Adrenal gland (tissue), 12 donors: Measurements from ENCODE around the gene PSAT1. TPM values are rescaled to one million over a fixed set of nuclear protein-coding genes. Genes with fewer than 3 reads are reported as not detected.

Source experiments
- DNase-seq, 7 donors: peaks; one replicate each; pipeline ENCODE4 v3.0.0-alpha.2; 2019 to 2020
- H3K27ac ChIP-seq, 5 donors: fragments of 200-600 bp; sonication (generic) in 4 of 5; 1 replicate in 3 of 5; 2 replicates in 2 of 5; pipeline versions ENCODE4 v1.5.1 to v1.8.0; 2016 to 2020; ENCODE audit warnings: mild to moderate bottlenecking in 1 of 5
- H3K27me3 ChIP-seq: fragments of 200-600 bp; 2 replicates; pipeline ENCODE4 v1.8.0; 2021
- H3K36me3 ChIP-seq, 2 donors: fragments of 200-600 bp; replicated peaks in 1 of 2; 1 replicate in 1 of 2; 2 replicates in 1 of 2; pipeline versions ENCODE4 v1.5.1 to v1.8.0; 2018 to 2022
- H3K4me1 ChIP-seq, 2 donors: fragments of 200-600 bp; replicated peaks in 1 of 2; 1 replicate in 1 of 2; 2 replicates in 1 of 2; pipeline versions ENCODE4 v1.5.1 to v1.8.0; 2018 to 2021
- H3K4me3 ChIP-seq, 4 donors: fragments of 200-600 bp; sonication (generic) in 3 of 4; one replicate each; pipeline ENCODE4 v1.5.1; 2016 to 2018
- H3K9me3 ChIP-seq, 3 donors: fragments of 200-600 bp; sonication (generic) in 1 of 3; replicated peaks in 1 of 3; 1 replicate in 2 of 3; 2 replicates in 1 of 3; pipeline versions ENCODE4 v1.5.1 to v1.8.0; 2016 to 2021
- POLR2A ChIP-seq, 2 donors: fragments of 450-650 bp; IDR thresholded peaks; one replicate each; pipeline ENCODE4 v1.6.1; 2017; ENCODE audit warnings: antibody characterized with exemption in 2 of 2, mild to moderate bottlenecking in 2 of 2, moderate library complexity in 1 of 2
- WGBS, 4 donors: extraction: QIAGEN DNeasy Blood & Tissue Kit in 2 of 4; methylation state at CpG; one replicate each; pipeline versions ENCODE4 v1.1.5 to v1.1.7; 2013 to 2017; 5-methylcytosine and 5-hydroxymethylcytosine counted together
- intact Hi-C, 2 donors: fragments of 100-400 bp; cut with DNase I; formaldehyde crosslinking; loops; one replicate each; pipeline versions ENCODE4 v1.14.1 to v1.15.0; 2022 to 2023
- polyA plus RNA-seq, 3 donors: library from polyadenylated mRNA; stranded (reverse); fragments of 200-250 nt in 2 of 3; fragments of 350-450 nt in 1 of 3; fragmentation: Illumina TruSeq in 1 of 3; extraction: RNeasy Lipid Tissue Mini Kit (QIAGEN cat#74804) in 1 of 3; gene quantifications; one replicate each; pipeline ENCODE4 v1.2.3, GENCODE V29; 2013 to 2014
- total RNA-seq, 9 donors: library from RNA; depleted of rRNA in 4 of 9; stranded (reverse); fragments of >200 nt in 4 of 9; fragments of 120-200 nt in 1 of 9; fragmentation: NEBNext Ultra II Directional in 1 of 9; extraction: Animal tissue kit (Norgen Biotek cat#: 25700) in 1 of 9; gene quantifications; one replicate each; pipeline versions ENCODE4 v1.1.0 to v1.2.4, GENCODE V29; 2013 to 2023
- TF ChIP-seq, protein P1 (sequence below), 6 experiments: fragments of 450-650 bp in 4 of 6; fragments of 200-600 bp in 2 of 6; sonication (generic) in 1 of 6; IDR thresholded peaks; 1 replicate in 5 of 6; 2 replicates in 1 of 6; pipeline versions ENCODE4 v1.5.1 to v1.8.0; 2016 to 2021; ENCODE audit warnings: antibody characterized with exemption in 6 of 6, mild to moderate bottlenecking in 2 of 6, moderate library complexity in 1 of 6
- donor health status: healthy with polysubstance abuse.
- donor health status: Bipolar disorder and iron deficiency.
- donor health status: DM: yes; HTN: yes; CAD: no.
- donor health status: DM: no; HTN: no; CAD: no.
- donor health status: DM: no; HTN: no; CAD: no.
- donor health status: DM: yes; HTN: yes; CAD: no.

PSAT1 gene
- total and polyA plus RNA-seq, 12 donors = 20.5 to 168 (median 73.1) TPM

DNA sequence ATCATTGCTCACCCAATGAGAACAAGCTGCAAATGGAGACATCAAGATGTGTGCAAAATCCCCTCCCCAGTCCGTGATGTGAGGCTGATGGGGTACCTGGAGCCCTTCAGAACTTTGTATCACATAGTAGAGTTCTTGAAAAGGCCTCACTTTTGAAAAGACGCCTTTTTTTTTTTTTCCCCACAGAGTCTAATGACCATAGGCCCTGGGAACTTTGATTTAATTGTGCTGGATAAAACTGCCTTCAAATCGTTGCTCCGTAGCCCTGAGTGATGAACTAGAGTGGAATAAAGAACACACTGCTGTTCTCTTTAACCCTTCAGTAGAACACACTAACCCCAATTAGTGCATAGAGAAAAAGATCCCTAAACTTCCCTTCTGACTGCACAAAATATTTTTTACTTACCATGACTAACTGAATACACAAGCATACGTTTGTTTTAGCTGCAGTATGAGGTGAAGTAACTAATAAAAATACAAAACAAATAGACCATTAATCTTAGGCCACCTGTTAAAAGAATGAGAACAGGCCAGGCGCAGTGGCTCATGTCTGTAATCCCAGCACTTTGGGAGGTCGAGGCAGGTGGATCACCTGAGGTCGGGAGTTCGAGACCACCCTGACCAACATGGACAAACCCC, 15.1 kb downstream of the PSAT1 start:
- DNase-seq = no peak
- Histone ChIP-seq H3K36me3 (peaks cover 0 to 19% of the 10 kb centered on the region in 2 donors), H3K4me1 (no peaks in the 10 kb centered on the region), H3K27ac (no peak overlapping the region), H3K9me3 (no peaks in the 10 kb centered on the region), H3K27me3 (no peaks in the 10 kb centered on the region), H3K4me3 (no peak overlapping the region)
- WGBS, 4 donors = 64 to 87% (median 76%) methylated on average over 9 of the region's 9 CpGs
- no peak for TF ChIP-seq POLR2A (IDR thresholded peaks at IDR 0.05)
- TF ChIP-seq, protein P1, sequence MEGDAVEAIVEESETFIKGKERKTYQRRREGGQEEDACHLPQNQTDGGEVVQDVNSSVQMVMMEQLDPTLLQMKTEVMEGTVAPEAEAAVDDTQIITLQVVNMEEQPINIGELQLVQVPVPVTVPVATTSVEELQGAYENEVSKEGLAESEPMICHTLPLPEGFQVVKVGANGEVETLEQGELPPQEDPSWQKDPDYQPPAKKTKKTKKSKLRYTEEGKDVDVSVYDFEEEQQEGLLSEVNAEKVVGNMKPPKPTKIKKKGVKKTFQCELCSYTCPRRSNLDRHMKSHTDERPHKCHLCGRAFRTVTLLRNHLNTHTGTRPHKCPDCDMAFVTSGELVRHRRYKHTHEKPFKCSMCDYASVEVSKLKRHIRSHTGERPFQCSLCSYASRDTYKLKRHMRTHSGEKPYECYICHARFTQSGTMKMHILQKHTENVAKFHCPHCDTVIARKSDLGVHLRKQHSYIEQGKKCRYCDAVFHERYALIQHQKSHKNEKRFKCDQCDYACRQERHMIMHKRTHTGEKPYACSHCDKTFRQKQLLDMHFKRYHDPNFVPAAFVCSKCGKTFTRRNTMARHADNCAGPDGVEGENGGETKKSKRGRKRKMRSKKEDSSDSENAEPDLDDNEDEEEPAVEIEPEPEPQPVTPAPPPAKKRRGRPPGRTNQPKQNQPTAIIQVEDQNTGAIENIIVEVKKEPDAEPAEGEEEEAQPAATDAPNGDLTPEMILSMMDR (IDR thresholded peaks at IDR 0.05) = no peak
- intact Hi-C loops = no loop called here

DNA sequence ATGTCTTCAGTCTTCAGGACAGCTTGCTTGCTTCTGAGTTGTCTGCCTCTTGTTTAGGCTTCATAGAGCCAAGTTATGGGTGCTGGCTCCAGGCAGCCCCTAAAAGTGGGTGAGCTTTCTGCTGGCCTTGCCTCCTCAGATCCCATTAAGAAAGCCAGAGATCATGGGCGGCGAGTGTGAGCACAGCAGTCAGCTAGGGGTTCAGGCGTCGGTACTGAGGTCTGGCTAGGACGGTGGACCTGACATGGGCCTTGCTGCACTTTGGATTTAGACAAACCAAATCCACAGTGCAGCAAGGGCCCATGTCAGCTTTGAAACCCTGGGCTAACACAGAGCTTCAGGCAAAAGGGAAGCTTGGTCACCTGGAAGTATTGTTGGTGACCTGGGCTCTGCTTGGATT, 17.6 kb downstream of the PSAT1 start:
- TF ChIP-seq, protein P1 (IDR thresholded peaks at IDR 0.05) = no peak
- no peak for TF ChIP-seq POLR2A (IDR thresholded peaks at IDR 0.05)
- intact Hi-C loops = no loop called here
- Histone ChIP-seq H3K27me3 (no peaks in the 10 kb centered on the region), H3K4me1 (no peaks in the 10 kb centered on the region), H3K9me3 (no peaks in the 10 kb centered on the region), H3K36me3 (peaks cover 0 to 18% of the 10 kb centered on the region in 2 donors), H3K4me3 (no peak overlapping the region), H3K27ac (no peak overlapping the region)
- peak in 1 of 7 donors; percentile 24 for DNase-seq
- 90 to 96% (median 94%) methylated on average over 4 to 5 of the region's 5 CpGs for WGBS, 4 donors

DNA sequence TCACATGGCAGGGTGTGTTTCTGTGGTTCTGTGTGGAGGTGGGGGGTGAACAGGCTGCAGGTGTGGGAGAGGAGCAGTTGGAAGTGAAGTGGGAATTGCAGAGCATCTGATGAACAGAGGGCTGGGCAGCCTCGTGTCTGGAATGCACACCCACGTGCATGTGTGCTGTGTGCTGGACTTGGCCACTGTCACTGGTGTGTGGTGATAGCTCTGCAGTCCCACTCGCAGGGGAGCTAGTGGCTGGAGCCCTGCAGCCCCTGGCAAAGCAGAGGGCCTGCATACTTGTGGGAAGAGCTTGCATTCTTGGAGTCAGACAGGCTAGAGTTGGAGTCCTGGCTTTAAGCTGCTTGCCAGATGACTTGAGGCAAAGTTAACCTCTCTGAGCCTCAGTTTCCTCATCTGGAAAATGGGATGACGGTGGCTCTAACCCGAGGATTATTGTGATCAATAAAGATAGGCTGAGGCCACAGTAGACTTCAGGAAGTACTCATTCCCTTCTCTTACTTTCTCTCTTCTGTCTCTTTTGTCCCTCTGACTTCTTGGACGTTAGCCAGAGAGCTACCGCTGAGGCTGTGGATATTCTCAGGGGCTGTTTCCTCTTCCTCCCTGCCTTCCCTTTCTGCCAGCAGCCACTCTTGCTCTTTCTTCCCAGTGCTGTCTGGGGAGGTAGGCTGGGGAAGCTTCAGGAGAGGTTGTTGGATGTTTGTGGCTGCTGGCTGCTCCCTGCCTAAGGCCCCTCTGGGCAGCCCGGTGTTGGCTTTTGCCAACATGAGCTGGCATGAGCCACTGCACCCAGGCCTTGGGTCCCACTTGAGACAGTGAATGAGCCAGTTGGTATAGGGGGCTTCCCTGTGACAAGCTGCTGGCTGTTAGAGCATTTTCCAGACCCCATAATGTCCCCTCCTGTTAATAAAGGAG, 18.3 kb downstream of the PSAT1 start:
- 59 to 63% (median 62%) methylated on average over 5 to 8 of the region's 8 CpGs for WGBS, 4 donors
- Histone ChIP-seq H3K36me3 (peaks cover 0 to 15% of the 10 kb centered on the region in 2 donors), H3K9me3 (no peaks in the 10 kb centered on the region), H3K4me3 (no peak overlapping the region), H3K27ac (no peak overlapping the region), H3K27me3 (no peaks in the 10 kb centered on the region), H3K4me1 (no peaks in the 10 kb centered on the region)
- intact Hi-C loops = no loop called here
- TF ChIP-seq POLR2A (IDR thresholded peaks at IDR 0.05) = no peak
- TF ChIP-seq, protein P1 (IDR thresholded peaks at IDR 0.05) = no peak
- DNase-seq = peak in 2 of 7 donors; percentile 12 to 42

DNA sequence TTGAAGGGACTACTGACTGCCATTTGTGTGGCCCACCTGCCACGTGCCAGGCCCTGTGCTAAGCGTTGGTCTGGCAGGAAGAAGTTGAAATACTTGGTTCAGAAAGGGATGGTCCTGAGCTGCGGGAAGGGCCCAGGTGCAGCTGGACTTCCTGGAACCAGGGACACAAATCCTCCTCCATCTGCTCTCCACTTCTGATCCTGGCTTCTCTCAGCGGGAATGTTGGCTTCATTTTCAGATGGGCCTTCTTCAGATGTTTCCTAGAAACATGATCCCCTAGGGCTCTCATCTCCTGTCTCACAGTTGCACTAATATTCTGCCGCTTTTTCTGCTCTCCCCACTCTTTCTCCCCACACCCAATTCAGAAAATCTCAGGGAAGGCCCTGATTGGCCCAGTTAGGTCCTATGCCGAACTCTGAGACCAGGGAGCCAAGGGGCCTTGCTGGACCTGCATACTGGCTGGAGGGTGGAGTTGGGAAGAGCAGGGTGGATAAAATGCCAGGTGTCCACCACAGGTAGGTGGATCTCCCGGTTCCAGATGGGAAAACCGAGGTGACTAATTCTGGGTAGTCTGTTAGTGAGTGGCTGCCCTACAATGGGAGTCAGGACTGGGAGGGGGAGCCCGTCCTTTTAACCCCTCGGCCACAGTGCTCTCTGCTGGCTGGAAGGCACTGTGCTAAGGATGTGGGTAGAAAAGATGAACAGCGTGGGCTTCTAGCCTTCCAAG, 19.4 kb downstream of the PSAT1 start:
- no peak overlapping the region for H3K4me3 ChIP-seq
- DNase-seq = no peak
- WGBS, 4 donors = 93 to 99% (median 94%) methylated on average over 10 to 11 of the region's 11 CpGs
- TF ChIP-seq POLR2A (IDR thresholded peaks at IDR 0.05) = no peak
- TF ChIP-seq, protein P1 (IDR thresholded peaks at IDR 0.05) = no peak
- peaks cover 0 to 15% of the 10 kb centered on the region in 2 donors for H3K36me3 ChIP-seq
- H3K4me1 ChIP-seq = no peaks in the 10 kb centered on the region
- intact Hi-C loops = no loop called here
- H3K9me3 ChIP-seq = no peaks in the 10 kb centered on the region
- H3K27me3 ChIP-seq = no peaks in the 10 kb centered on the region
- no peak overlapping the region for H3K27ac ChIP-seq
